Measurements from ENCODE around the gene ERVH48-1.
A peak's percentile ranks its signal among the peaks of the same experiment; 100 is the strongest.
"Not testable (repeated sequence)": the region's sequence is repeated elsewhere in the genome, so short reads cannot be mapped to it uniquely, and the experiment has no call there.

ERVH48-1 gene

GRCh38 chr21:42925114-42925926, at the start of gene ERVH48-1:
ERVH48-1 (minus strand) TSS chr21:42925630; CDS start chr21:42919006, 6,624 bp downstream.
- DNase-seq = no peak

- DNase-seq = peak; percentile 98
Measured at GRCh38 chr21:42973991-42974831, 48.8 kb upstream of the ERVH48-1 start, which contains the start of gene PKNOX1. PKNOX1 (plus strand) TSS chr21:42974562; CDS start chr21:43004382, 29,820 bp downstream.

GRCh38 chr21:42973309-42973990, 48.0 kb upstream of the ERVH48-1 start:
- DNase-seq = peak; percentile 85

DNA sequence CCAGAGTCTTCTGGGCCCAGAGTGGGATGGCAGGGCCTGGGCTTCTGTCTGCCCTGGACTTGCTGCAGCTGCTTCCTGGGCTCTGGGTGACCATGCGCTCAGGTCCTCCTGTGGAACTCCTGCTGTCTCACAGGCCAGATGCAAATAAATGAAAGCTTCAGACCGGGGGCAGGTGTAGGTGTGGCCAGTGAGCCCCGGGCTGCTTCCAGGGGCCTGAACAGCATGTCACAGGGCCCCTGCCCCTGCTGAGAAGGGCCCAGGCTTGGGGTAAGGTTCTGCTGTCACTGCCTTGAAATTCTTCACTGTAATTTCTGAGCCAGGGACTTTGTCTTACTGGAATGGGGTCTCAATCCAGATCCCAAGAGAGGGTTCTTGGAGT, 46.5 kb upstream of the ERVH48-1 start:
- DNase-seq = no peak

DNA sequence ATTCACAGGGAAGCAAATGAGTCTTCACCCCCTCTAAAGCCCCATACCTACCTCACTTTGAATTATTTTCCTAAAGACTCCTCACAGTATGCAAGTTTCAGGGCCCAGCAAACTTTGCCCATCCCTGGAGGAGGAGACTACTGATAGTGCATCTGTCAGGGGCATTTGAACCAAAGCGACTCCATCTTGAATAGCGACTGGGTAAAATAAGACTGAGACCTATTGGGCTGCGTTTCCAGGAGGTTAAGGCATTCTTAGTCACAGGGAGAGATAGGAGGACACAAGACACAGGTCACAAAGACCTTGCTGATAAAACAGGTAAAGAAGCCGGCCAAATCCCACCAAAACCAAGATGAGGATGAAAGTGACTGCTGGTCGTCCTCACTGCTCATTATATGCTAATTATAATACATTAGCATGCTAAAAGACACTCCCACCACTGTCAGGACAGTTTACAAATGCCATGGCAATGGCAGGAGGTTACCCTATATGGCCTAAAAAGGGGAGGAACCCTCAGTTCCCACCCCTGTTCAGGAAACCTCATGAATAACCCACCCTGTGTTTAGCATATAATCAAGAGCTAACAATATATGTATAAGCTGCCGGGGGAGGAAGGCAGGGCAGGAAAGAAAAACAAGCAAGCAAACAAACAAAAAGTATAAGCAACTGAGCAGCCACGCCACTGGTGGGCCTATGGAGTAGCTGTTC, 45.7 kb upstream of the ERVH48-1 start:
- no peak for DNase-seq

DNA sequence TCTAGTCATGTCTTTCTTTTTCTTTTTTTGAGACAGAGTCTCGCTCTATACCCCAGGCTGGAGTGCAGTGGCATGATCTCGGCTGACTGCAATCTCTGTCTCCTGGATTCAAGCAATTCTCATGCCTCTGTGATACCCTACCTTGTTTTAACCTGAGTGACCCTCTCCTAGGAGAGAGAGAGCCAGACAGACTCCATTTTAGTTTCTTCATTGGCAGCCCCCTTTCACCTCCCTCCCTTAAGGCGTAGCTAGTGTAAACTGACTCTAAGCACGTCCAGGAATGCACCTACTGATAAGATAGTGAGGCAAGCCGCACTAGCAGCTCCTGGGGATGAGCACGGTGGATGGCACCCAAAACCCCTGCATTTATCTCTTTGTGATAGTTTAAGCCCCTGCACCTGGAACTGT, 43.8 kb upstream of the ERVH48-1 start:
- no peak for DNase-seq

- not testable (repeated sequence) for DNase-seq
Measured at GRCh38 chr21:42967616-42968015, 42.2 kb upstream of the ERVH48-1 start.

DNA sequence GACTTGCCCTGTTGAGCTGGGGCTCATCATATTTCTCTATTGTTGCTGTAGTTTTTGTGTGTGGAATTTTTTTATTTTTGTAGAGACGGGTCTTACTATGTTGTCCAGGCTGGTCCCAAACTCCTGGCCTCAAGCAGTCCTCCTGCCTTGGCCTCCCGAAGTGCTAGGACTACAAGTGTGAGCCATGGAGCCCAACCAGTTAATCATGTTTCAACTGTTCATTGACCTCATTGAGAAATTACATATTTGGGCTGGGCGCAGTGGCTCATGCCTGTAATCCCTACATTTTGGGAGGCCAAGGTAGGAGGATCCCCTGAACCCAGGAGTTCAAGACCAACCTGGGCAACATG, 39.8 kb upstream of the ERVH48-1 start:
- no peak for DNase-seq

- no peak for DNase-seq
Measured at GRCh38 chr21:42964546-42965210, 39.2 kb upstream of the ERVH48-1 start.

GRCh38 chr21:42964086-42964485, 38.7 kb upstream of the ERVH48-1 start:
- no peak for DNase-seq

DNA sequence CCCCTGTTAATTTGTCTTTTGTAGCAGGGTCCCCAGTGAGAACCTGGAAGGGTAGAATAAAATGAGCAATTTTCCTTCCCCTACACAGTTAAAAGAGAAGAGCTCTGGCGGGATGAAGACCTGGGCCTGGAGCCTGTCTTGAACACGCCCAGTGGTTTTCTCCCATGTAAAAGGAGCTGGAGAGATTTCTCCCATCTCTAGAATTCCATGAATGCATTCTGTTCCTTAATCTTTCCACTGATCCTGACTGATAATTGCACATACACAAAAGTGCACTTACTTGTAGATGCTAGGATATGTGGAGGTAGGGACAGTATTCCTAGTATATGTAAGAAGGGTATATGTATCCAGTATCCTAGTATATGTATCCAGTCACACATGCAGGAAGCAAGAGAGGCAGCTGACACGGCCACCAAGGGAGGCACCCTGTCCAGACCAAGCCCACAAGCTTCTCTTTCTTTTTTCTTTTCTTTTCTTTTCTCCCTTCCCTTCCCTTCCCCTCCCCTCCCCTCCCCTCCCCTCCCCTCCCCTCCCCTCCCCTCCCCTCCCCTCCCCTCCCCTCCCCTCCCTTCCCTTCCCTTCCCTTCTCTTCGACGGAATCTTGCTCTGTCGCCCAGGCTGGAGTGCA, 37.1 kb upstream of the ERVH48-1 start:
- no peak for DNase-seq

GRCh38 chr21:42959728-42960127, 34.3 kb upstream of the ERVH48-1 start:
- no peak for DNase-seq

DNA sequence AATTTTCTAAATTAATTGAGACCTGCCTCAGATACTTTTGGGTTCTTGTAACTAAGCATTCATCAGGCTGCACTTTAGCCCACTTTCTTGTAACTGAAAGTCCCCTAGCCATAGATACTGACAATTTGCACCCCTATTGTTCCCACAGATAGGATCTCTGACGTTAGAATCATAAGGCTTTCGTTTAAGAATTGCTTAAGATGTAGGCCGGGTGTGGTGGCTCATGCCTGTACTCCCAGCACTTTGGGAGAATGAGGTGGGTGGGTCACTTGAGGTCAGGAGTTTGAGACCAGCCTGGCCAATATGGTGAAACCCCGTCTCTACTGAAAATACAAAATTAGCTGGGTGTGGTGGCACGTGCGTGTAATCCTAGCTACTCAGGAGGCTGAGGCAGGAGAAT, 32.7 kb upstream of the ERVH48-1 start:
- DNase-seq = not testable (repeated sequence)

DNA sequence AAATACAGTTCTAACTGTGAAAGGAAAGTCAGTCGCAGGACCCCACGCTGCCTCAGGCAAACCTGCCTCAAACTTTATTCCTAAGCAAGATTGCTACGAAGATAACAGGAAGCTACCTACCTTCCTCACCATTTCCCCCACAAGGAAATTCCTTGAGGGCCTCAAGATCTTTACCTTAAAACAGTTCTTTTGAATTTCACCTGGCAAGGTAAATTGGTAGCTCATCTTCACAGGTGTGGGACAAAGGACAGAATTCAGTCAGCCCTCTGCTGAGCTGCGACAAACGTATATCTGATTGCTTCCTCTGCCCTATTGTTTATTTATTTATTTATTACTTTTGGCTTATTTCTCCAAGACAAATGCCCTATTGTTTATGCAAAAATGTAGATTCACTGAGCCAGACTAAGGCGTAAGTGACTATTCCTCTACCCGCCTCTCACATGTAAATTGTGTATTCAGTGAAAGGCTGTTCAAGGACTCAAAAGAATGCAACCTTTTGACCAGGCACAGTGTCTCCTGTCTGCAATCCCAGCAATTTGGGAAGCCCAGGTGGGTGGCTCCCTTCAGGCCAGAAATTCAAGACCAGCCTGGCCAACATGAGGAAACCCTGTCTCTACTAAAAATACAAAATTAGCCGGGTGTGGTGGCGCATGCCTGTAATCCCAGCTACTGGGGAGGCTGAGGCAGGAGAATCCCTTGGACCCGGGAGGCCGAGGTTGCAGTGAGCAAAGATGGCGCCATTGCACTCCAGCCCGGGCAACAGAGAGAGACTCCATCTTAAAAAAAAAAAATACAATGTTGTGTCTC, 31.6 kb upstream of the ERVH48-1 start:
- no peak for DNase-seq

GRCh38 chr21:42951193-42951592, 25.8 kb upstream of the ERVH48-1 start:
- DNase-seq = not testable (repeated sequence)

DNA sequence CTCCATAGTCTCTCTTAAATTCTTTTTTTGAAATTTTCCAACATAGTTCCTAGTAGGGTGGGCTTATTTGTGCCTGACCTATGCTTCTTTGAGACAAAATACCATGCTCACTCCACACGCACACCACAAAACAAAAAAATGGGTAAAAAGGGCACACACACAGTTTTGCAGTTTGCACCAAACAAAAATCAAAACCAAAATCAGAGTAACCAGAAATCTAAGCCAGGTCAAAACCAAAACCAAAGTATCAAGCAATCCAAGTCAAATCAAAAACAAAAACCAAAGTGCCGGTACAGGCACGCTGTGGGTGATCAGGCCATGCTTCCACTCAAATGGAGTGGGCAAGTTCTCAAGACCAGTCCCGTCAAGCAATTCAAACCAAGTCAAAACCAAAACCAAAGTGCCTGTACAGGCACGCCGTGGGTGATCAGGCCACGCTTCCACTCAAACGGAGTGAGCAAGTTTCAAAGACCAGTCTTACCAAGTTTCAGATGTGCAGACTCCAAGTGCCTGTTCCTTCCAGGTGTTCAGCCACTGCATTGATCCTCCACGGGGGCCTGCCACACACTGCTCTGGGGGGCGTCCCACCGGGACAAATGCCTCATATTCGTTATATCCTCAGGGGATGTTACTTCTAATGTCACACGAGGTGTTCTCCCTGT, 23.8 kb upstream of the ERVH48-1 start:
- DNase-seq = not testable (repeated sequence)

DNA sequence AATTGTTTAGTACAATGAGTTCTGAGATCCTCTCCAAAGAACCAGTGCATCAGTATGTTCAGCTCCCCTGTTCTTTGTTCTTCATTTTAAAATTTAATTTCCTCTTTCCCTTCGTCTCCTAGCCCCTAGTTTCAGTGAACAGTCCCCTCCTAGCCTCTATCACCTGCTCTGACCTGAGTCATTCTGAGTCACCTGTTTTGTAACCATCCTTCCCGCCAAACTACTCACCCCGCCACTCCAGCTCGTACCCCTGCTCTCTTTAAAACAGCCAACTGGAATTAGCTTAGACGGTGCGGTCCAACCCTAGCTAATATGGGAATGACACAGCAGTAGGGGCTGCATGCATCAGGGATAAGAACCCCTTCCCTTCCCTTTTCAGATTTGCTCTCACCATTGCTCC, 16.8 kb upstream of the ERVH48-1 start:
- DNase-seq = no peak

DNA sequence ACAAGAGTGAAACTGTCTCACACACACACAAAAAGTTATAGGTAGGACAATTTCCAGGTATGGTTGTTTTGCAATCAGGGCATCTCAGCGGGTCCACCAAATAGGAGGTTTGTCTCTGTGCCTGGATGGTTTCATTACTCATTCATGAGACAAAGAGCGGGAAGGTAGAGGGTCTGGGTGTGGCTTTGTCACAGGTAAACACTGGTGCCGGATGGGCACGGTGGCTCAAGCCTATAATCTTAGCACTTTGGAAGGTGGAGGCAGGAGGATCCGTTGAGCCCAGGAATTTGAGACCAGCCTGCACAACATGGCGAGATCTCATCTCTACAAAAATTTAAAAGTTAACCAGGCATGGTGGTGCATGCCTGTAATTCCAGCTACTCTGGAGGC, 16.3 kb upstream of the ERVH48-1 start:
- DNase-seq = no peak

DNA sequence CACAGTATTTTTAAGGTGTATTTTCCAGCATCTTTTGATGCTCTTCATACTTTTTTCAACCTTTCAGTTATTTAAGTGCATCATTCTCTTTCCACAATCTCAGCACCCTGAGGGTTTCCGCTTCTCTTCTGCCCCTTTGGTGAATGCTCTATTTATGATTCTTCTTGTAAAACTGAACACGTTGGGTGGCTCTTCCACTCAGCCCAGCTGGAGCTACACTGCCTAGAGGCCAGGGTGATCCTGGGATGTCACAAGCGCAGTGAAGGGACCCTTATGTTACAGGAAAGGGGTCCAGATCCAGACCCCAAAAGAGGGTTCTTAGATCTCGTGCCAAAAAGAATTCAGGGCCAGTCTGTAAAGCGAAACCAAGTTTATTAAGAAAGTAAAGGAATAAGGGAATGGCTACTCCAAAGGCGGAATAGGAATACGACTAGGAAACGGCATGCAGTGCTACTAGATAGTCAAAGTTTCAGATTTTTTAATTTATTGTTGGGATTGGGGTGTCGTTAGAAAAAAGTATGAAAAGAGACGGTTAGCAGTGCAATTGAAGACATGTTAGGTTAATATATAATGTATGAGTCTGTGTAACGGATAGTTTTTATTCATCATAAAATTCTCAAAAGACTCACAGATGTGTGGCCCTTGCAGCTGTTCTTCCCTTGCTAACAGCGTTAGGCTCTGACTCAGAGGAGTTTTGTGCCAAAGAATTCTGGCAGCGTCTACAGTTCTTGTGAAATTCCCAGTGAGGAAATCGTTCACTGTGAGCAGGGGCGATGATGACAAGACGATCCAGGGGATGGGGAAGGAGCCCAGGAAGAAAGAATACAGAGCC, 14.4 kb upstream of the ERVH48-1 start:
- DNase-seq = no peak

All from COR-L47 (cell line).